K562 (cell line): ENCODE measurements around the gene MAMDC4. TPM values are rescaled to one million over a fixed set of nuclear protein-coding genes. Genes with fewer than 3 reads are reported as not detected.

Source experiments
- ATAC-seq: fragments of 200-7000 bp; cut with Tn5 transposase; 3 replicates; pipeline ENCODE4 v1.9.1; 2020; ENCODE audit warnings: moderate library complexity
- BruUV-seq: library from RNA; stranded (reverse); fragments of 400-500 nt; replicated peaks from 2 replicates; lab custom pipeline; 2021; lab: Mats Ljungman, UMichigan
- CTCF ChIA-PET: fragments of 300-600 bp; formaldehyde crosslinking; extraction: SDS; loops from one replicate; lab custom pipeline; 2021; ENCODE audit warnings: low intra/inter-chr PET ratio; lab: Yijun Ruan, JAX
- POLR2A ChIA-PET: fragments of 300-600, 350-650 bp; sonication (Branson Sonifier 250); formaldehyde crosslinking; extraction: SDS; loops from one replicate; lab custom pipeline; 2021; ENCODE audit warnings: antibody characterized with exemption, inconsistent platforms; lab: Yijun Ruan, JAX
- DNase-seq, 4 experiments: peaks; one replicate each; pipeline versions ENCODE4 v3.0.0 to v3.0.0-alpha.2; 2011 to 2018; ENCODE audit warnings: low spot score in 3 of 4, mixed read lengths in 3 of 4; ENCODE audit errors: extremely low read depth in 1 of 4
- FAIRE-seq: peaks from 2 replicates; lab custom pipeline; 2011; peaks lifted over from hg19 to GRCh38; lab: Jason Lieb, UNC
- H2AFZ ChIP-seq: 2 replicates; pipeline ENCODE4 v1.6.0; 2011; ENCODE audit warnings: low read depth, low read length, control low read depth, inconsistent platforms
- H3K27ac ChIP-seq: fragments of 200-600 bp; 3 replicates; pipeline ENCODE4 v1.8.0; 2011; ENCODE audit warnings: low read depth, mild to moderate bottlenecking, control low read depth, inconsistent platforms, low read length, moderate library complexity, mixed read lengths; ENCODE audit errors: extremely low read depth
- H3K27me3 ChIP-seq, 2 experiments: fragments of 300-600 bp in 1 of 2; 2 replicates in 1 of 2; 3 replicates in 1 of 2; pipeline versions ENCODE4 v1.6.0 to v1.8.0; 2011; ENCODE audit warnings: inconsistent platforms in 2 of 2, low read length in 2 of 2, mild to moderate bottlenecking in 1 of 2, mixed read lengths in 1 of 2, moderate library complexity in 1 of 2; ENCODE audit not compliant: control insufficient read depth in 2 of 2, insufficient read depth in 2 of 2
- H3K36me3 ChIP-seq: fragments of 300-600 bp; 3 replicates; pipeline ENCODE4 v1.8.0; 2011; ENCODE audit warnings: mild to moderate bottlenecking, low read length, inconsistent platforms; ENCODE audit not compliant: control insufficient read depth, insufficient read depth
- H3K4me1 ChIP-seq, 2 experiments: fragments of 200-600 bp in 1 of 2; replicated peaks in 1 of 2; 2 replicates in 1 of 2; 3 replicates in 1 of 2; pipeline versions ENCODE4 v1.5.1 to v1.8.0; 2011; ENCODE audit warnings: inconsistent platforms in 2 of 2, low read length in 2 of 2, mild to moderate bottlenecking in 1 of 2, mixed read lengths in 1 of 2, moderate library complexity in 1 of 2; ENCODE audit not compliant: control insufficient read depth in 2 of 2, insufficient read depth in 2 of 2
- H3K4me2 ChIP-seq: 2 replicates; pipeline ENCODE4 v1.6.1; 2011; ENCODE audit warnings: low read length, control low read depth, inconsistent platforms, mixed read lengths; ENCODE audit not compliant: insufficient read depth
- H3K4me3 ChIP-seq: fragments of 200-600 bp; sonication (generic), shearing (Covaris generic); 2 replicates; pipeline ENCODE4 v1.5.1; 2016; ENCODE audit warnings: control low read depth, inconsistent platforms
- H3K79me2 ChIP-seq: fragments of 200-600 bp; 3 replicates; pipeline ENCODE4 v1.8.0; 2011; ENCODE audit warnings: low read length, inconsistent platforms; ENCODE audit not compliant: control insufficient read depth, insufficient read depth
- H3K9ac ChIP-seq, 2 experiments: 2 replicates each; pipeline versions ENCODE4 v1.6.0 to v1.6.1; 2011; ENCODE audit warnings: low read depth in 2 of 2, low read length in 2 of 2, control low read depth in 1 of 2, inconsistent platforms in 1 of 2, mild to moderate bottlenecking in 1 of 2, mixed read lengths in 1 of 2; ENCODE audit not compliant: insufficient read depth in 1 of 2
- H3K9me1 ChIP-seq: one replicate; pipeline ENCODE4 v1.6.0; 2011; ENCODE audit warnings: inconsistent platforms, mild to moderate bottlenecking, low read length, moderate library complexity; ENCODE audit not compliant: control insufficient read depth, insufficient read depth
- H3K9me3 ChIP-seq: replicated peaks from 2 replicates; pipeline ENCODE4 v1.5.1; 2011; ENCODE audit warnings: low read depth, low read length, inconsistent platforms; ENCODE audit not compliant: control insufficient read depth, insufficient read depth
- H4K20me1 ChIP-seq: replicated peaks from 2 replicates; pipeline ENCODE4 v1.6.1; 2011; ENCODE audit warnings: low read length, inconsistent platforms, mixed read lengths; ENCODE audit not compliant: control insufficient read depth, insufficient read depth
- ADNP ChIP-seq: fragments of 200-800 bp; sonication (Bioruptor generic); IDR thresholded peaks from 2 replicates; pipeline ENCODE4 v1.6.1; 2016; ENCODE audit warnings: missing genetic modification characterization, missing compliant biosample characterization
- CHD4 ChIP-seq: fragments of 200-600 bp; sonication (generic); IDR thresholded peaks from 3 replicates; pipeline ENCODE4 v1.6.1; 2012; ENCODE audit warnings: low read depth, mild to moderate bottlenecking, mixed read lengths, low read length, inconsistent platforms; ENCODE audit not compliant: insufficient read depth, insufficient replicate concordance, poor library complexity, severe bottlenecking
- ETS2 ChIP-seq: IDR thresholded peaks from 2 replicates; pipeline ENCODE4 v1.6.1; 2016; ENCODE audit warnings: borderline replicate concordance, missing genetic modification characterization, mild to moderate bottlenecking, moderate library complexity, missing compliant biosample characterization; ENCODE audit not compliant: poor library complexity, severe bottlenecking
- FIP1L1 ChIP-seq: fragments of 200-400 bp; formaldehyde crosslinking; IDR thresholded peaks from 2 replicates; pipeline ENCODE4 v1.6.1; 2018; ENCODE audit warnings: mild to moderate bottlenecking, low read depth, low read length; ENCODE audit not compliant: poor library complexity, severe bottlenecking
- MAFG ChIP-seq: fragments of 450-650 bp; conservative IDR thresholded peaks from 2 replicates; pipeline ENCODE4 v1.6.1; 2016; ENCODE audit warnings: missing genetic modification characterization, missing compliant biosample characterization
- NR2C2 ChIP-seq, 2 experiments: fragments of 200-800 bp in 1 of 2; sonication (Bioruptor generic) in 1 of 2; sonication (generic) in 1 of 2; formaldehyde crosslinking in 1 of 2; IDR thresholded peaks; 2 replicates each; pipeline versions ENCODE4 v1.6.1 to v1.8.0; 2016 to 2022; ENCODE audit warnings: mild to moderate bottlenecking in 1 of 2, missing compliant biosample characterization in 1 of 2, missing genetic modification characterization in 1 of 2, missing genetic modification reagents in 1 of 2
- PTTG1 ChIP-seq: fragments of 450-650 bp; IDR thresholded peaks from 2 replicates; pipeline ENCODE4 v1.6.1; 2016; ENCODE audit warnings: low read depth, mild to moderate bottlenecking, missing genetic modification characterization, missing compliant biosample characterization
- RBM17 ChIP-seq: fragments of 200-400 bp; formaldehyde crosslinking; IDR thresholded peaks from 2 replicates; pipeline ENCODE4 v1.6.1; 2017; ENCODE audit warnings: low read depth, mild to moderate bottlenecking, low read length, borderline replicate concordance
- RFX1 ChIP-seq: fragments of 450-650 bp; IDR thresholded peaks from 2 replicates; pipeline ENCODE4 v1.6.1; 2016; ENCODE audit warnings: mild to moderate bottlenecking, moderate library complexity
- SAFB ChIP-seq: fragments of 200-400 bp; formaldehyde crosslinking; IDR thresholded peaks from 2 replicates; pipeline ENCODE4 v1.6.1; 2017; ENCODE audit warnings: low read depth, low read length, borderline replicate concordance
- TBP ChIP-seq: optimal IDR thresholded peaks from 2 replicates; pipeline ENCODE3; 2011; ENCODE audit warnings: low read depth, low read length, improper control_type of control experiment
- ZNF143 ChIP-seq: sonication (generic); formaldehyde crosslinking; IDR thresholded peaks from 2 replicates; pipeline ENCODE4 v1.9.0; 2022; ENCODE audit warnings: mild to moderate bottlenecking, missing genetic modification reagents
- ZNF239 ChIP-seq: fragments of 250-450 bp; sonication (Bioruptor Pico); IDR thresholded peaks from 2 replicates; pipeline ENCODE4 v1.4.0; 2020; ENCODE audit warnings: mild to moderate bottlenecking
- ZNF77 ChIP-seq: fragments of 250-450 bp; sonication (Bioruptor Pico); IDR thresholded peaks from 2 replicates; pipeline ENCODE4 v1.5.0; 2020
- WGBS: fragments of 100-300 bp; shearing (Covaris generic); methylation state at CpG from one replicate; pipeline ENCODE4 v1.1.6; 2016; ENCODE audit warnings: low coverage, mixed read lengths; ENCODE audit not compliant: insufficient coverage; ENCODE audit errors: missing lambda C conversion rate; 5-methylcytosine and 5-hydroxymethylcytosine counted together
- in situ Hi-C: fragments of 300-500 bp; cut with MboI; formaldehyde crosslinking; loops from 4 replicates; pipeline ENCODE4 v1.15.0; 2018; ENCODE audit warnings: inconsistent platforms, mixed read lengths
- intact Hi-C: fragments of 100-400 bp; cut with micrococcal nuclease; formaldehyde crosslinking; loops from 2 replicates; pipeline ENCODE4 v1.14.2; 2022
- polyA plus RNA-seq, 8 experiments: library from polyadenylated mRNA; depleted of rRNA in 4 of 8; stranded (reverse) in 5 of 8; unstranded in 3 of 8; fragments of >200 nt; fragmentation: Nextera tagmentation in 2 of 8; fragmentation: Illumina TruSeq in 1 of 8; extraction: Ambion mirVana in 2 of 8; extraction: Trizol in 1 of 8; gene quantifications; 2 replicates each; pipeline versions ENCODE4 v1.2.1 to v1.2.3, GENCODE V29; 2011 to 2014; ENCODE audit warnings: inconsistent platforms in 1 of 8, missing spikeins in 1 of 8
- total RNA-seq, 7 experiments: library from RNA; depleted of rRNA in 6 of 7; stranded (reverse); fragments of >200 nt in 6 of 7; fragmentation: Illumina TruSeq in 2 of 7; extraction: Trizol in 2 of 7; gene quantifications; 2 replicates each; pipeline versions ENCODE4 v1.2.1 to v1.2.3, GENCODE V29; 2011 to 2021; ENCODE audit warnings: low replicate concordance in 1 of 7

Gene MAMDC4
- total and polyA plus RNA-seq, 9 of the 15 experiments (the other 6 are each of a cell fraction or from before 2014, with no cell fraction given), result 0.03 to 10.8 (median 1.5) TPM

- no peak for TF ChIP-seq NR2C2 (CRISPR knock-in tag; IDR thresholded peaks at IDR 0.05)
- TF ChIP-seq NR2C2 (tag; IDR thresholded peaks at IDR 0.05), result no peak
- TF ChIP-seq MAFG, result no peak
- TF ChIP-seq ETS2, result no peak
- no peak for TF ChIP-seq RFX1
- TF ChIP-seq RBM17, result no peak
Observed at GRCh38 chr9:136898483-136899100, 46.4 kb downstream of the MAMDC4 start (continued).

- FAIRE-seq (no peak), ATAC-seq (no peak), DNase-seq (no peak)
- Histone ChIP-seq H3K4me3 (no peak overlapping the region), H3K36me3 (peaks cover 73% of the 10 kb centered on the region), H3K79me2 (peaks cover 29% of the 10 kb centered on the region), H3K4me1 (peaks cover 0 to 11% of the 10 kb centered on the region in 2 experiments; a peak in 2 of 5 replicates), H3K27me3 (no peaks in the 10 kb centered on the region), H3K9me1 (peaks cover 3% of the 10 kb centered on the region), H3K27ac (no peak overlapping the region), H4K20me1 (peaks cover 9% of the 10 kb centered on the region), H3K9me3 (no peaks in the 10 kb centered on the region), H2AFZ (no peak overlapping the region), H3K4me2 (no peak overlapping the region), H3K9ac (no peak overlapping the region)
- TF ChIP-seq ZNF239 (CRISPR knock-in tag), result no peak
- TF ChIP-seq FIP1L1, result no peak
- TF ChIP-seq PTTG1 (tag), result no peak
- TF ChIP-seq TBP, result no peak
- no peak for TF ChIP-seq CHD4
- no peak for TF ChIP-seq ZNF143 (CRISPR knock-in tag)
- no peak for TF ChIP-seq ZNF77 (CRISPR knock-in tag)
- no peak for TF ChIP-seq ADNP
- TF ChIP-seq SAFB, result no peak
- in situ Hi-C loops (no loop called here), intact Hi-C loops (no loop called here)
- POLR2A ChIA-PET, result interaction anchor here (0.7 kb wide), 2 partner anchors 15 to 76 kb away, joined by 3 read pairs; no protein-coding TSS in a partner anchor
- BruUV-seq, result no TSS peak
- 88% methylated on average over 9 of the region's 9 CpGs for WGBS
- CTCF ChIA-PET, result no interaction called here
Observed at GRCh38 chr9:136899196-136899595, 47.0 kb downstream of the MAMDC4 start.
